HepG2 (cell line): ENCODE results near the gene MRFAP1L1. TPM values are rescaled to one million over a fixed set of nuclear protein-coding genes. Genes with fewer than 3 reads are reported as not detected.

ENCODE experiments used
- BHLHE40 ChIP-seq: IDR thresholded peaks from 2 replicates; pipeline ENCODE4 v1.6.1; 2011; ENCODE audit warnings: low read length, improper control_type of control experiment
- ELF4 ChIP-seq: sonication (generic); formaldehyde crosslinking; IDR thresholded peaks from 2 replicates; pipeline ENCODE4 v1.5.0; 2020; ENCODE audit warnings: missing genetic modification reagents, mild to moderate bottlenecking, moderate library complexity, borderline replicate concordance
- GZF1 ChIP-seq: sonication (generic); formaldehyde crosslinking; IDR thresholded peaks from 2 replicates; pipeline ENCODE4 v1.5.1; 2020; ENCODE audit warnings: mild to moderate bottlenecking, missing genetic modification reagents
- KMT2B ChIP-seq: IDR thresholded peaks from 2 replicates; pipeline ENCODE4 v1.6.1; 2016; ENCODE audit warnings: missing genetic modification reagents, missing compliant biosample characterization
- NR2F1 ChIP-seq, 2 experiments: fragments of 450-650 bp in 1 of 2; formaldehyde crosslinking in 1 of 2; IDR thresholded peaks; 2 replicates each; pipeline versions ENCODE4 v1.5.0 to v1.6.1; 2016 to 2020; ENCODE audit warnings: mild to moderate bottlenecking in 1 of 2, missing compliant biosample characterization in 1 of 2, missing genetic modification reagents in 1 of 2, moderate library complexity in 1 of 2
- PITX1 ChIP-seq: sonication (generic); formaldehyde crosslinking; IDR thresholded peaks from 2 replicates; pipeline ENCODE4 v1.5.1; 2020; ENCODE audit warnings: mild to moderate bottlenecking, missing genetic modification reagents
- REPIN1 ChIP-seq: sonication (generic); formaldehyde crosslinking; IDR thresholded peaks from 2 replicates; pipeline ENCODE4 v1.8.0; 2022; ENCODE audit warnings: missing genetic modification reagents, low read depth, mild to moderate bottlenecking, borderline replicate concordance
- SPEN ChIP-seq: sonication (generic); formaldehyde crosslinking; IDR thresholded peaks from 2 replicates; pipeline ENCODE4 v1.5.1; 2020; ENCODE audit warnings: low read depth, mild to moderate bottlenecking, missing genetic modification reagents
- WIZ ChIP-seq: sonication (generic); formaldehyde crosslinking; IDR thresholded peaks from 2 replicates; pipeline ENCODE4 v1.5.1; 2020; ENCODE audit warnings: mild to moderate bottlenecking, missing genetic modification reagents
- ZBTB20 ChIP-seq: sonication (generic); formaldehyde crosslinking; IDR thresholded peaks from 2 replicates; pipeline ENCODE4 v1.8.1; 2023; ENCODE audit warnings: missing genetic modification reagents, low read depth, mild to moderate bottlenecking, borderline replicate concordance
- ZBTB7A ChIP-seq: sonication (generic); formaldehyde crosslinking; IDR thresholded peaks from 2 replicates; pipeline ENCODE4 v1.8.0; 2022; ENCODE audit warnings: mild to moderate bottlenecking, missing genetic modification reagents
- ZMAT3 ChIP-seq: sonication (generic); formaldehyde crosslinking; conservative IDR thresholded peaks from 2 replicates; pipeline ENCODE4 v1.7.0; 2021; ENCODE audit warnings: missing genetic modification reagents
- ZNF230 ChIP-seq: sonication (generic); formaldehyde crosslinking; IDR thresholded peaks from 2 replicates; pipeline ENCODE4 v1.4.0; 2020; ENCODE audit warnings: mild to moderate bottlenecking, missing genetic modification reagents
- ZNF292 ChIP-seq: sonication (generic); formaldehyde crosslinking; IDR thresholded peaks from 2 replicates; pipeline ENCODE4 v1.8.1; 2022; ENCODE audit warnings: mild to moderate bottlenecking, low read depth, missing genetic modification reagents, borderline replicate concordance
- ZNF713 ChIP-seq: sonication (generic); formaldehyde crosslinking; IDR thresholded peaks from 2 replicates; pipeline ENCODE4 v1.4.0; 2020; ENCODE audit warnings: mild to moderate bottlenecking, missing genetic modification reagents
- ZNF747 ChIP-seq: sonication (generic); formaldehyde crosslinking; IDR thresholded peaks from 2 replicates; pipeline ENCODE4 v1.8.1; 2023; ENCODE audit warnings: missing genetic modification reagents, mild to moderate bottlenecking, borderline replicate concordance
- polyA plus RNA-seq, 8 experiments: library from polyadenylated mRNA; depleted of rRNA in 3 of 8; stranded (reverse) in 7 of 8; unstranded in 1 of 8; fragments of >200 nt; fragmentation: Illumina TruSeq in 4 of 8; extraction: Trizol in 4 of 8; gene quantifications; 2 replicates each; pipeline versions ENCODE4 v1.2.1 to v1.2.3, GENCODE V29; 2011 to 2016; ENCODE audit warnings: low read depth in 4 of 8, missing spikeins in 1 of 8, mixed read lengths in 1 of 8; ENCODE audit not compliant: insufficient read depth in 1 of 8
- total RNA-seq, 5 experiments: library from RNA; depleted of rRNA; stranded (reverse); fragments of >200 nt; fragmentation: Illumina TruSeq; extraction: Trizol; gene quantifications; 2 replicates each; pipeline ENCODE4 v1.2.3, GENCODE V29; 2016; ENCODE audit warnings: low read depth in 1 of 5
- TF ChIP-seq, protein P1 (sequence below): sonication (generic); formaldehyde crosslinking; IDR thresholded peaks from 2 replicates; pipeline ENCODE4 v1.8.0; 2022; ENCODE audit warnings: low read depth, missing genetic modification reagents
- TF ChIP-seq, protein P2 (sequence below): sonication (generic); formaldehyde crosslinking; IDR thresholded peaks from 2 replicates; pipeline ENCODE4 v1.4.0; 2020; ENCODE audit warnings: missing genetic modification reagents, borderline replicate concordance
- TF ChIP-seq, protein P3 (sequence below), 2 experiments: sonication (generic) in 1 of 2; formaldehyde crosslinking in 1 of 2; IDR thresholded peaks; 2 replicates each; pipeline versions ENCODE4 v1.4.0 to v1.6.1; 2016 to 2020; ENCODE audit warnings: borderline replicate concordance in 1 of 2, low read depth in 1 of 2, mild to moderate bottlenecking in 1 of 2, missing genetic modification reagents in 1 of 2

The MRFAP1L1 gene
- total and polyA plus RNA-seq, 2 of the 13 experiments (the other 11 are each of a cell fraction or from before 2014, with no cell fraction given), result 44.8 to 76.6 TPM

DNA sequence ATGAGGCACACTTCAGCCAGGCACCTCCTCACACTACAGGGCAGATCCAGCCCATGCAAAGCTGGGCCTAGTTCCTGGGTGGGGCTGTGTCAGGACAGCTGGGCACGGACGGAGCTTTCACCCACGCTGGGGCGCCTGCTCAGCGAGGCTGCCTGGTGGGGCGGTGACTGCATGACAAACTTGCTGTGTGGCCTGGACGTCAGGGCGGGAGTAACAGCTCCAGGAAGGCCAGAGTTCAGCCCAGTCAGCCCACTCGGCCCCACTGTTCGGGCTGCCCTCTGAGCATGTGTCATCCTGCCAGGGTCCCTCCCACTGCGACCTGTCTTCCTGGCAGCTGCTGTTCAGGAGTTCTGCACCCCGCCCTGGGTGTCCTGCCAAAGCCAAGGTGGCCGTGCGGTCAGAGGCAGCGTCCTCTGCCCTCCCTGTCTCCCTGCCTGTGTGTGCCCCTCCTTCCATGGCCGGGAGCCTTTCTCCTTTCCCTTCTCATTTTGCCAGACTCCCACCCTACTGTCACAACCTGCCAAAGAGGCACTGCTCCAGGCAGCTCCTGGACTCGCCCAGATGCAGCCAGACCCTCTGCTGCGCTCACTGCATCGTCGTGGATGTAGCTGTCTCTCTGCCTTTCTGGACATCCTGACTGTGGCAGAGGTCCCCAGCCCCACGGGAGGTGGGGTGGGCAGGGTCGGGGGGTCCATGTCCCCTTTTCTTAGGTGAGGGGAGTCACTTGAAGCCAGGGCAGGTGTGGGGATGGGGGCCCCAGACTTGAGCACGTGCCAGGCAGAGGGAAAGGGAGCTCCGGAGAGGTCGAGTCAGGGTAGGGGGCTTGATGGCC lies 39.9 kb upstream of the MRFAP1L1 start (continued):
- TF ChIP-seq ZMAT3 (CRISPR knock-in tag) (peak; percentile 69; the same call in 1 of the 2 replicates), WIZ (0 out of 2 replicates have a peak, but pooled peaks have one; percentile 66), ZNF230 (CRISPR knock-in tag) (peak; percentile 88; the same call in 1 of the 2 replicates), ZNF713 (CRISPR knock-in tag) (peak; percentile 81; the same call in 1 of the 2 replicates), ZNF747 (CRISPR knock-in tag) (peak; percentile 39; the same call in 1 of the 2 replicates), PITX1 (CRISPR knock-in tag) (peak; percentile 70), ZBTB7A (CRISPR knock-in tag) (no peak), ELF4 (CRISPR knock-in tag) (no peak), REPIN1 (CRISPR knock-in tag) (peak; percentile 85; the same call in 1 of the 2 replicates), ZNF292 (CRISPR knock-in tag) (peak; percentile 100), KMT2B (CRISPR knock-in tag) (peak; percentile 58; the same call in 1 of the 2 replicates), ZBTB20 (CRISPR knock-in tag) (peak; percentile 58), NR2F1 (CRISPR knock-in tag; IDR thresholded peaks at IDR 0.05) (peak; percentile 66 to 71), BHLHE40 (peak; percentile 16; the same call in 1 of the 2 replicates), SPEN (CRISPR knock-in tag) (peak; percentile 91), GZF1 (CRISPR knock-in tag) (0 out of 2 replicates have a peak, but pooled peaks have one; percentile 27)
- TF ChIP-seq, protein P1, sequence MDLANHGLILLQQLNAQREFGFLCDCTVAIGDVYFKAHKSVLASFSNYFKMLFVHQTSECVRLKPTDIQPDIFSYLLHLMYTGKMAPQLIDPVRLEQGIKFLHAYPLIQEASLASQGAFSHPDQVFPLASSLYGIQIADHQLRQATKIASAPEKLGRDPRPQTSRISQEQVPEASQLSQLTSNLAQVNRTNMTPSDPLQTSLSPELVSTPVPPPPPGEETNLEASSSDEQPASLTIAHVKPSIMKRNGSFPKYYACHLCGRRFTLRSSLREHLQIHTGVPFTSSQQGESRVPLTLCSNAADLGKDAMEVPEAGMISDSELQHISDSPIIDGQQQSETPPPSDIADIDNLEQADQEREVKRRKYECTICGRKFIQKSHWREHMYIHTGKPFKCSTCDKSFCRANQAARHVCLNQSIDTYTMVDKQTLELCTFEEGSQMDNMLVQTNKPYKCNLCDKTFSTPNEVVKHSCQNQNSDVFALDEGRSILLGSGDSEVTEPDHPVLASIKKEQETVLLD (CRISPR knock-in tag), result no peak; the same call in 1 of the 2 replicates
- TF ChIP-seq, protein P2, sequence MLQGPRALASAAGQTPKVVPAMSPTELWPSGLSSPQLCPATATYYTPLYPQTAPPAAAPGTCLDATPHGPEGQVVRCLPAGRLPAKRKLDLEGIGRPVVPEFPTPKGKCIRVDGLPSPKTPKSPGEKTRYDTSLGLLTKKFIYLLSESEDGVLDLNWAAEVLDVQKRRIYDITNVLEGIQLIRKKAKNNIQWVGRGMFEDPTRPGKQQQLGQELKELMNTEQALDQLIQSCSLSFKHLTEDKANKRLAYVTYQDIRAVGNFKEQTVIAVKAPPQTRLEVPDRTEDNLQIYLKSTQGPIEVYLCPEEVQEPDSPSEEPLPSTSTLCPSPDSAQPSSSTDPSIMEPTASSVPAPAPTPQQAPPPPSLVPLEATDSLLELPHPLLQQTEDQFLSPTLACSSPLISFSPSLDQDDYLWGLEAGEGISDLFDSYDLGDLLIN (CRISPR knock-in tag), result 0 out of 2 replicates have a peak, but pooled peaks have one; percentile 41
- TF ChIP-seq, protein P3, sequence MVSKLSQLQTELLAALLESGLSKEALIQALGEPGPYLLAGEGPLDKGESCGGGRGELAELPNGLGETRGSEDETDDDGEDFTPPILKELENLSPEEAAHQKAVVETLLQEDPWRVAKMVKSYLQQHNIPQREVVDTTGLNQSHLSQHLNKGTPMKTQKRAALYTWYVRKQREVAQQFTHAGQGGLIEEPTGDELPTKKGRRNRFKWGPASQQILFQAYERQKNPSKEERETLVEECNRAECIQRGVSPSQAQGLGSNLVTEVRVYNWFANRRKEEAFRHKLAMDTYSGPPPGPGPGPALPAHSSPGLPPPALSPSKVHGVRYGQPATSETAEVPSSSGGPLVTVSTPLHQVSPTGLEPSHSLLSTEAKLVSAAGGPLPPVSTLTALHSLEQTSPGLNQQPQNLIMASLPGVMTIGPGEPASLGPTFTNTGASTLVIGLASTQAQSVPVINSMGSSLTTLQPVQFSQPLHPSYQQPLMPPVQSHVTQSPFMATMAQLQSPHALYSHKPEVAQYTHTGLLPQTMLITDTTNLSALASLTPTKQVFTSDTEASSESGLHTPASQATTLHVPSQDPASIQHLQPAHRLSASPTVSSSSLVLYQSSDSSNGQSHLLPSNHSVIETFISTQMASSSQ (IDR thresholded peaks at IDR 0.05; ENCODE audit: low read depth), result no peak; the same call in 1 of the 2 replicates
- TF ChIP-seq, protein P3 (CRISPR knock-in tag; IDR thresholded peaks at IDR 0.05; ENCODE audit: borderline replicate concordance), result peak; percentile 91; the same call in 1 of the 2 replicates
